ENCODE results near the gene SYNGAP1.

DNA sequence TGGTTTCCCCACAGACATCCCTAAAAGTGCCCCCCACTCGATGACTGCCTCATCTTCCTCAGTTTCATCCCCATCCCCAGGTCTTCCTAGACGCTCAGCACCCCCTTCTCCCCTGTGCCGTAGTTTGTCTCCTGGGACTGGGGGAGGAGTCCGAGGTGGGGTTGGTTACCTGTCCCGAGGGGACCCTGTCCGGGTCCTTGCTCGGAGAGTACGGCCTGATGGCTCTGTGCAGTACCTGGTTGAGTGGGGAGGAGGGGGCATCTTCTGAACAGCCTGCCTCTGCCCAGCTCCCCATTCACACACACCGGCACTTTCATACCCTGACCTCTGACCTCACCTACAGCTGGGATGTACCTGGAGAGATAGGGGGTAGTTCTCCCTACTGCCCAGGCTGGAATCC, 4.0 kb upstream of the SYNGAP1 start:
- TF ChIP-seq, protein P1, sequence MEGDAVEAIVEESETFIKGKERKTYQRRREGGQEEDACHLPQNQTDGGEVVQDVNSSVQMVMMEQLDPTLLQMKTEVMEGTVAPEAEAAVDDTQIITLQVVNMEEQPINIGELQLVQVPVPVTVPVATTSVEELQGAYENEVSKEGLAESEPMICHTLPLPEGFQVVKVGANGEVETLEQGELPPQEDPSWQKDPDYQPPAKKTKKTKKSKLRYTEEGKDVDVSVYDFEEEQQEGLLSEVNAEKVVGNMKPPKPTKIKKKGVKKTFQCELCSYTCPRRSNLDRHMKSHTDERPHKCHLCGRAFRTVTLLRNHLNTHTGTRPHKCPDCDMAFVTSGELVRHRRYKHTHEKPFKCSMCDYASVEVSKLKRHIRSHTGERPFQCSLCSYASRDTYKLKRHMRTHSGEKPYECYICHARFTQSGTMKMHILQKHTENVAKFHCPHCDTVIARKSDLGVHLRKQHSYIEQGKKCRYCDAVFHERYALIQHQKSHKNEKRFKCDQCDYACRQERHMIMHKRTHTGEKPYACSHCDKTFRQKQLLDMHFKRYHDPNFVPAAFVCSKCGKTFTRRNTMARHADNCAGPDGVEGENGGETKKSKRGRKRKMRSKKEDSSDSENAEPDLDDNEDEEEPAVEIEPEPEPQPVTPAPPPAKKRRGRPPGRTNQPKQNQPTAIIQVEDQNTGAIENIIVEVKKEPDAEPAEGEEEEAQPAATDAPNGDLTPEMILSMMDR (conservative IDR thresholded peaks at IDR 0.05 in 1 of 2, IDR thresholded peaks at IDR 0.05 in 1 of 2; ENCODE audit: low read depth in 1 of 2, low read length in 2 of 2), result no peak
- no peak for TF ChIP-seq EZH2 (IDR thresholded peaks at IDR 0.05; ENCODE audit: low read length, missing control alignments)
